ENCODE data around the gene ARHGEF39.

DNA sequence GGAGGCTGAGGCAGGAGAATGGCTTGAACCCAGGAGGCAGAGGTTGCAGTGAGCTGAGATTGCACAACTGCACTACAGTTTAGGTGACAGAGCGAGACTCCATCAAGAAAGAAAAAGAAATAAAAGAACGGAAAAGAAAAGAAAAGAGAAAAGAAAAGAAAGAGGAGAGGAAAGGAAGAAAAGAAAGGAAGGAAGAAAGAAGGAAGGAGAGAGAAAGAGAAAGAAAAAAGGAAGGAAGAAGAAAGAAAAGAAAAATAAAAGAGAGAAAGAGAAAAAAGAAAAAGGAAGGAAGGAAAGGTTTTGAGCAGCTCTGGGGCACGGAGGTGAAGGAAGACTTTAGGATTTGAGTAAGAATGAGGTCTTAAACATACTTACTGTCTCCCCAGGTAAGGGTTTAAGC is 48.6 kb upstream of the ARHGEF39 start:
- TF ChIP-seq, protein P1, sequence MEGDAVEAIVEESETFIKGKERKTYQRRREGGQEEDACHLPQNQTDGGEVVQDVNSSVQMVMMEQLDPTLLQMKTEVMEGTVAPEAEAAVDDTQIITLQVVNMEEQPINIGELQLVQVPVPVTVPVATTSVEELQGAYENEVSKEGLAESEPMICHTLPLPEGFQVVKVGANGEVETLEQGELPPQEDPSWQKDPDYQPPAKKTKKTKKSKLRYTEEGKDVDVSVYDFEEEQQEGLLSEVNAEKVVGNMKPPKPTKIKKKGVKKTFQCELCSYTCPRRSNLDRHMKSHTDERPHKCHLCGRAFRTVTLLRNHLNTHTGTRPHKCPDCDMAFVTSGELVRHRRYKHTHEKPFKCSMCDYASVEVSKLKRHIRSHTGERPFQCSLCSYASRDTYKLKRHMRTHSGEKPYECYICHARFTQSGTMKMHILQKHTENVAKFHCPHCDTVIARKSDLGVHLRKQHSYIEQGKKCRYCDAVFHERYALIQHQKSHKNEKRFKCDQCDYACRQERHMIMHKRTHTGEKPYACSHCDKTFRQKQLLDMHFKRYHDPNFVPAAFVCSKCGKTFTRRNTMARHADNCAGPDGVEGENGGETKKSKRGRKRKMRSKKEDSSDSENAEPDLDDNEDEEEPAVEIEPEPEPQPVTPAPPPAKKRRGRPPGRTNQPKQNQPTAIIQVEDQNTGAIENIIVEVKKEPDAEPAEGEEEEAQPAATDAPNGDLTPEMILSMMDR (conservative IDR thresholded peaks at IDR 0.05 in 1 of 2, IDR thresholded peaks at IDR 0.05 in 1 of 2; ENCODE audit: extremely low read depth in 1 of 2, insufficient read depth in 1 of 2, low read depth in 1 of 2, low read length in 2 of 2): no peak
- TF ChIP-seq EZH2 (IDR thresholded peaks at IDR 0.05; ENCODE audit: borderline replicate concordance, low read length): no peak

Data from mammary epithelial cell (primary cell).